ENCODE measurements around the gene TMEM38A. TPM values are rescaled to one million over a fixed set of nuclear protein-coding genes. Genes with fewer than 3 reads are reported as not detected.

TMEM38A gene
- total and polyA plus RNA-seq, 2 donors (not counting 1 experiment from before 2014, with no cell fraction given), result 1.2 to 2.0 TPM

- Histone ChIP-seq H2AFZ (ENCODE audit: low read length) (no peak overlapping the region), H3K4me1 (ENCODE audit: control insufficient read depth, extremely low read depth, insufficient read depth, low read length) (peaks cover 6% of the 10 kb centered on the region), H3K9me3 (ENCODE audit: control insufficient read depth, insufficient read depth, low read depth, low read length) (no peaks in the 10 kb centered on the region), H3K4me3 (replicated peaks in 1 of 4; ENCODE audit: control extremely low read depth in 1 of 4, insufficient read depth in 1 of 4, low read depth in 3 of 4, low read length in 4 of 4) (no peak overlapping the region), H3K36me3 (ENCODE audit: control insufficient read depth, insufficient read depth, low read length) (peaks cover 5% of the 10 kb centered on the region), H3K9ac (ENCODE audit: insufficient read depth, low read length) (no peak overlapping the region), H3K79me2 (ENCODE audit: control insufficient read depth, insufficient read depth, low read length) (peaks cover 98% of the 10 kb centered on the region), H3K27ac (ENCODE audit: insufficient read depth, low read length) (no peak overlapping the region), H3K27me3 (ENCODE audit: control insufficient read depth, insufficient read depth, low read length) (no peaks in the 10 kb centered on the region), H3K4me2 (ENCODE audit: extremely low read depth, insufficient read depth, low read length) (no peak overlapping the region), H4K20me1 (ENCODE audit: control insufficient read depth, extremely low read depth, insufficient read depth, low read length) (no peaks in the 10 kb centered on the region)
- DNase-seq (ENCODE audit: low read depth in 2 of 2), result peak in 1 of 2 donors; percentile 14
- TF ChIP-seq EZH2 (IDR thresholded peaks at IDR 0.05; ENCODE audit: low read length, missing control alignments) (no peak), CTCF (conservative IDR thresholded peaks at IDR 0.05 in 1 of 2, IDR thresholded peaks at IDR 0.05 in 1 of 2; ENCODE audit: low read depth in 1 of 2, low read length in 2 of 2) (no peak)
These were observed 41.5 kb upstream of the TMEM38A start for GRCh38 chr19:16619457-16619856.

- Histone ChIP-seq H3K4me3 (replicated peaks in 1 of 4; ENCODE audit: control extremely low read depth in 1 of 4, insufficient read depth in 1 of 4, low read depth in 3 of 4, low read length in 4 of 4) (no peak overlapping the region), H3K27ac (ENCODE audit: insufficient read depth, low read length) (no peak overlapping the region), H3K9me3 (ENCODE audit: control insufficient read depth, insufficient read depth, low read depth, low read length) (no peaks in the 10 kb centered on the region), H3K79me2 (ENCODE audit: control insufficient read depth, insufficient read depth, low read length) (peaks cover 98% of the 10 kb centered on the region), H3K27me3 (ENCODE audit: control insufficient read depth, insufficient read depth, low read length) (no peaks in the 10 kb centered on the region), H4K20me1 (ENCODE audit: control insufficient read depth, extremely low read depth, insufficient read depth, low read length) (no peaks in the 10 kb centered on the region), H3K4me2 (ENCODE audit: extremely low read depth, insufficient read depth, low read length) (no peak overlapping the region), H3K4me1 (ENCODE audit: control insufficient read depth, extremely low read depth, insufficient read depth, low read length) (peaks cover 5% of the 10 kb centered on the region), H3K36me3 (ENCODE audit: control insufficient read depth, insufficient read depth, low read length) (peaks cover 5% of the 10 kb centered on the region), H2AFZ (ENCODE audit: low read length) (no peak overlapping the region), H3K9ac (ENCODE audit: insufficient read depth, low read length) (no peak overlapping the region)
- DNase-seq (ENCODE audit: low read depth in 2 of 2), result no peak
- no peak for TF ChIP-seq CTCF (conservative IDR thresholded peaks at IDR 0.05 in 1 of 2, IDR thresholded peaks at IDR 0.05 in 1 of 2; ENCODE audit: low read depth in 1 of 2, low read length in 2 of 2)
- no peak for TF ChIP-seq EZH2 (IDR thresholded peaks at IDR 0.05; ENCODE audit: low read length, missing control alignments)
These were observed 40.9 kb upstream of the TMEM38A start for GRCh38 chr19:16620018-16620417.

GRCh38 chr19:16620584-16620983 lies 40.4 kb upstream of the TMEM38A start:
- Histone ChIP-seq H3K36me3 (ENCODE audit: control insufficient read depth, insufficient read depth, low read length) (peaks cover 5% of the 10 kb centered on the region), H3K4me1 (ENCODE audit: control insufficient read depth, extremely low read depth, insufficient read depth, low read length) (peaks cover 2% of the 10 kb centered on the region), H3K79me2 (ENCODE audit: control insufficient read depth, insufficient read depth, low read length) (peaks cover 100% of the 10 kb centered on the region), H3K4me2 (ENCODE audit: extremely low read depth, insufficient read depth, low read length) (no peak overlapping the region), H3K27me3 (ENCODE audit: control insufficient read depth, insufficient read depth, low read length) (no peaks in the 10 kb centered on the region), H3K27ac (ENCODE audit: insufficient read depth, low read length) (no peak overlapping the region), H3K9me3 (ENCODE audit: control insufficient read depth, insufficient read depth, low read depth, low read length) (no peaks in the 10 kb centered on the region), H3K9ac (ENCODE audit: insufficient read depth, low read length) (no peak overlapping the region), H4K20me1 (ENCODE audit: control insufficient read depth, extremely low read depth, insufficient read depth, low read length) (no peaks in the 10 kb centered on the region), H2AFZ (ENCODE audit: low read length) (no peak overlapping the region), H3K4me3 (replicated peaks in 1 of 4; ENCODE audit: control extremely low read depth in 1 of 4, insufficient read depth in 1 of 4, low read depth in 3 of 4, low read length in 4 of 4) (no peak overlapping the region)
- TF ChIP-seq CTCF (conservative IDR thresholded peaks at IDR 0.05 in 1 of 2, IDR thresholded peaks at IDR 0.05 in 1 of 2; ENCODE audit: low read depth in 1 of 2, low read length in 2 of 2), result no peak
- TF ChIP-seq EZH2 (IDR thresholded peaks at IDR 0.05; ENCODE audit: low read length, missing control alignments), result no peak
- DNase-seq (ENCODE audit: low read depth in 2 of 2), result no peak
